K562 (cell line): ENCODE measurements around the gene WASHC4. TPM values are rescaled to one million over a fixed set of nuclear protein-coding genes. Genes with fewer than 3 reads are reported as not detected.
A peak's percentile ranks its signal among the peaks of the same experiment; 100 is the strongest.

Experiments used
- ATF7 ChIP-seq: fragments of 450-650 bp; IDR thresholded peaks from 2 replicates; pipeline ENCODE4 v1.7.1; 2014; ENCODE audit warnings: mild to moderate bottlenecking, moderate library complexity
- HMGN3 ChIP-seq: IDR thresholded peaks from 2 replicates; pipeline ENCODE4 v1.6.1; 2011; ENCODE audit warnings: borderline replicate concordance, low read depth, mild to moderate bottlenecking, mixed read lengths, low read length; ENCODE audit not compliant: insufficient read length; ENCODE audit errors: extremely low read depth
- JUND ChIP-seq, 2 experiments: IDR thresholded peaks; 2 replicates in 1 of 2; 3 replicates in 1 of 2; pipeline ENCODE4 v1.6.1; 2011; ENCODE audit warnings: borderline replicate concordance in 2 of 2, low read depth in 2 of 2, low read length in 2 of 2, improper control_type of control experiment in 1 of 2, missing biosample characterization in 1 of 2, missing genetic modification characterization in 1 of 2, missing genetic modification reagents in 1 of 2
- KDM5B ChIP-seq: fragments of 200-600 bp; sonication (generic); IDR thresholded peaks from 2 replicates; pipeline ENCODE4 v1.6.1; 2012; ENCODE audit warnings: low read depth, mild to moderate bottlenecking, moderate library complexity, low read length, control low read depth, inconsistent platforms; ENCODE audit not compliant: insufficient replicate concordance
- L3MBTL2 ChIP-seq: fragments of 450-650 bp; IDR thresholded peaks from 2 replicates; pipeline ENCODE4 v1.6.1; 2016; ENCODE audit warnings: mild to moderate bottlenecking, moderate library complexity
- LEF1 ChIP-seq: fragments of 450-650 bp; IDR thresholded peaks from 2 replicates; pipeline ENCODE4 v1.6.1; 2016; ENCODE audit warnings: mild to moderate bottlenecking
- MYC ChIP-seq, 2 experiments: fragments of 250-450 bp in 1 of 2; sonication (Bioruptor Pico) in 1 of 2; IDR thresholded peaks; 2 replicates each; pipeline versions ENCODE4 v1.5.1 to v1.6.1; 2012 to 2021; ENCODE audit warnings: low read depth in 2 of 2, borderline replicate concordance in 1 of 2, improper control_type of control experiment in 1 of 2, low read length in 1 of 2, mild to moderate bottlenecking in 1 of 2, moderate library complexity in 1 of 2
- NR2C2 ChIP-seq, 2 experiments: fragments of 200-800 bp in 1 of 2; sonication (Bioruptor generic) in 1 of 2; sonication (generic) in 1 of 2; formaldehyde crosslinking in 1 of 2; IDR thresholded peaks; 2 replicates each; pipeline versions ENCODE4 v1.6.1 to v1.8.0; 2016 to 2022; ENCODE audit warnings: mild to moderate bottlenecking in 1 of 2, missing compliant biosample characterization in 1 of 2, missing genetic modification characterization in 1 of 2, missing genetic modification reagents in 1 of 2
- POLR2H ChIP-seq: IDR thresholded peaks from 2 replicates; pipeline ENCODE4 v1.6.1; 2016; ENCODE audit warnings: missing genetic modification characterization, low read depth, mild to moderate bottlenecking, control low read depth, missing compliant biosample characterization, moderate library complexity
- PURB ChIP-seq: sonication (generic); formaldehyde crosslinking; IDR thresholded peaks from 2 replicates; pipeline ENCODE4 v1.9.0; 2021; ENCODE audit warnings: low read depth, mild to moderate bottlenecking, missing genetic modification reagents
- SIX5 ChIP-seq, 2 experiments: IDR thresholded peaks; 2 replicates each; pipeline ENCODE4 v1.6.1; 2011; ENCODE audit warnings: low read length in 2 of 2, borderline replicate concordance in 1 of 2, low read depth in 1 of 2, mild to moderate bottlenecking in 1 of 2, moderate library complexity in 1 of 2; ENCODE audit not compliant: insufficient read depth in 1 of 2
- TAF7 ChIP-seq: fragments of 450-650 bp; IDR thresholded peaks from 2 replicates; pipeline ENCODE4 v1.6.1; 2016; ENCODE audit warnings: missing genetic modification characterization, missing compliant biosample characterization
- XRCC4 ChIP-seq: IDR thresholded peaks from one replicate; pipeline ENCODE4 v1.6.1; 2011; ENCODE audit not compliant: insufficient read depth, insufficient read length; ENCODE audit errors: extremely low read depth
- ZNF143 ChIP-seq: sonication (generic); formaldehyde crosslinking; IDR thresholded peaks from 2 replicates; pipeline ENCODE4 v1.9.0; 2022; ENCODE audit warnings: mild to moderate bottlenecking, missing genetic modification reagents
- ZNF561 ChIP-seq: fragments of 450-650 bp; formaldehyde crosslinking; conservative IDR thresholded peaks from 2 replicates; pipeline ENCODE4 v1.4.0; 2020; ENCODE audit warnings: mild to moderate bottlenecking, moderate library complexity
- ZNF696 ChIP-seq: fragments of 250-450 bp; sonication (Bioruptor Pico); conservative IDR thresholded peaks from 2 replicates; pipeline ENCODE4 v1.4.0; 2020; ENCODE audit warnings: mild to moderate bottlenecking, moderate library complexity
- polyA plus RNA-seq, 8 experiments: library from polyadenylated mRNA; depleted of rRNA in 4 of 8; stranded (reverse) in 5 of 8; unstranded in 3 of 8; fragments of >200 nt; fragmentation: Nextera tagmentation in 2 of 8; fragmentation: Illumina TruSeq in 1 of 8; extraction: Ambion mirVana in 2 of 8; extraction: Trizol in 1 of 8; gene quantifications; 2 replicates each; pipeline versions ENCODE4 v1.2.1 to v1.2.3, GENCODE V29; 2011 to 2014; ENCODE audit warnings: inconsistent platforms in 1 of 8, missing spikeins in 1 of 8
- total RNA-seq, 7 experiments: library from RNA; depleted of rRNA in 6 of 7; stranded (reverse); fragments of >200 nt in 6 of 7; fragmentation: Illumina TruSeq in 2 of 7; extraction: Trizol in 2 of 7; gene quantifications; 2 replicates each; pipeline versions ENCODE4 v1.2.1 to v1.2.3, GENCODE V29; 2011 to 2021; ENCODE audit warnings: low replicate concordance in 1 of 7
- TF ChIP-seq, protein P1 (sequence below), 2 experiments: fragments of 450-650 bp; IDR thresholded peaks; 2 replicates each; pipeline ENCODE4 v1.6.1; 2018; ENCODE audit warnings: mild to moderate bottlenecking in 2 of 2, low read depth in 1 of 2; ENCODE audit not compliant: partially characterized antibody in 2 of 2
- TF ChIP-seq, protein P2 (sequence below), 3 experiments: IDR thresholded peaks in 2 of 3; conservative IDR thresholded peaks in 1 of 3; 2 replicates each; pipeline ENCODE4 v1.5.1; 2011 to 2012; ENCODE audit warnings: low read length in 3 of 3, mild to moderate bottlenecking in 3 of 3, control low read depth in 2 of 3, improper control_type of control experiment in 1 of 3, inconsistent platforms in 1 of 3, low read depth in 1 of 3, mixed read lengths in 1 of 3, moderate library complexity in 1 of 3; ENCODE audit not compliant: insufficient read depth in 2 of 3
- TF ChIP-seq, protein P3 (sequence below): fragments of 450-650 bp; formaldehyde crosslinking; IDR thresholded peaks from 2 replicates; pipeline ENCODE4 v1.4.0; 2022; ENCODE audit warnings: mild to moderate bottlenecking, moderate library complexity

WASHC4 gene
- total and polyA plus RNA-seq, 9 of the 15 experiments (the other 6 are each of a cell fraction or from before 2014, with no cell fraction given): 12.5 to 38.5 (median 21.3) TPM

DNA sequence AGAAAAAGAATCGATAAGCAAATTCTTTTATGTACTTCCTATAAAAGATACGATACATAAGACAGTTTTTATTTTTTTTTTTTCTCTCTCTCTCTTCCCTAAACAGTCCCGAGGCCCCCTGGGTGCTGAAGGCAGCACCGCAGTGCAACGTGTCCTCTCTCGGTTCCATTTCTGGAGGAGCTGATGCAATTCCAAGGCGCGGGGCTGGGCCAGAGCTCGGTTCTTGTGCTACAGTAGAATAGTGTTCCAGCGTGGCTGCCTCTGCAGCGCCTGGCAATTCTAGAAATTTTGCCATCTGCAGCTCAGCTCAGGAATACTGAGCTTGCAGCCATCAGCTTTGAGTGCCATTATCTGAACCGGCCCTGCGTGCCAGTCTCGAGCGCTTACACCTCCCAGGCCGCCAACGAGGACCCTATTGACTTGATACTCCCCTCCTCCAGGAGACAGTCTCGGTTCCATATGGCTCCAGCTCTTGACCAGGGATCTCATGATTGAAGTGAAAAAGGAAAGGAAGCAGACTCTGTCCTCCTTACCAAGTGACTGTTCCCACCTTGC lies 23.9 kb upstream of the WASHC4 start (continued):
- TF ChIP-seq, protein P1, sequence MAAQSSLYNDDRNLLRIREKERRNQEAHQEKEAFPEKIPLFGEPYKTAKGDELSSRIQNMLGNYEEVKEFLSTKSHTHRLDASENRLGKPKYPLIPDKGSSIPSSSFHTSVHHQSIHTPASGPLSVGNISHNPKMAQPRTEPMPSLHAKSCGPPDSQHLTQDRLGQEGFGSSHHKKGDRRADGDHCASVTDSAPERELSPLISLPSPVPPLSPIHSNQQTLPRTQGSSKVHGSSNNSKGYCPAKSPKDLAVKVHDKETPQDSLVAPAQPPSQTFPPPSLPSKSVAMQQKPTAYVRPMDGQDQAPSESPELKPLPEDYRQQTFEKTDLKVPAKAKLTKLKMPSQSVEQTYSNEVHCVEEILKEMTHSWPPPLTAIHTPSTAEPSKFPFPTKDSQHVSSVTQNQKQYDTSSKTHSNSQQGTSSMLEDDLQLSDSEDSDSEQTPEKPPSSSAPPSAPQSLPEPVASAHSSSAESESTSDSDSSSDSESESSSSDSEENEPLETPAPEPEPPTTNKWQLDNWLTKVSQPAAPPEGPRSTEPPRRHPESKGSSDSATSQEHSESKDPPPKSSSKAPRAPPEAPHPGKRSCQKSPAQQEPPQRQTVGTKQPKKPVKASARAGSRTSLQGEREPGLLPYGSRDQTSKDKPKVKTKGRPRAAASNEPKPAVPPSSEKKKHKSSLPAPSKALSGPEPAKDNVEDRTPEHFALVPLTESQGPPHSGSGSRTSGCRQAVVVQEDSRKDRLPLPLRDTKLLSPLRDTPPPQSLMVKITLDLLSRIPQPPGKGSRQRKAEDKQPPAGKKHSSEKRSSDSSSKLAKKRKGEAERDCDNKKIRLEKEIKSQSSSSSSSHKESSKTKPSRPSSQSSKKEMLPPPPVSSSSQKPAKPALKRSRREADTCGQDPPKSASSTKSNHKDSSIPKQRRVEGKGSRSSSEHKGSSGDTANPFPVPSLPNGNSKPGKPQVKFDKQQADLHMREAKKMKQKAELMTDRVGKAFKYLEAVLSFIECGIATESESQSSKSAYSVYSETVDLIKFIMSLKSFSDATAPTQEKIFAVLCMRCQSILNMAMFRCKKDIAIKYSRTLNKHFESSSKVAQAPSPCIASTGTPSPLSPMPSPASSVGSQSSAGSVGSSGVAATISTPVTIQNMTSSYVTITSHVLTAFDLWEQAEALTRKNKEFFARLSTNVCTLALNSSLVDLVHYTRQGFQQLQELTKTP (IDR thresholded peaks at IDR 0.05; ENCODE audit: low read depth in 1 of 2, partially characterized antibody in 2 of 2): peak in 1 of 2 experiments; percentile 18
- TF ChIP-seq, protein P2, sequence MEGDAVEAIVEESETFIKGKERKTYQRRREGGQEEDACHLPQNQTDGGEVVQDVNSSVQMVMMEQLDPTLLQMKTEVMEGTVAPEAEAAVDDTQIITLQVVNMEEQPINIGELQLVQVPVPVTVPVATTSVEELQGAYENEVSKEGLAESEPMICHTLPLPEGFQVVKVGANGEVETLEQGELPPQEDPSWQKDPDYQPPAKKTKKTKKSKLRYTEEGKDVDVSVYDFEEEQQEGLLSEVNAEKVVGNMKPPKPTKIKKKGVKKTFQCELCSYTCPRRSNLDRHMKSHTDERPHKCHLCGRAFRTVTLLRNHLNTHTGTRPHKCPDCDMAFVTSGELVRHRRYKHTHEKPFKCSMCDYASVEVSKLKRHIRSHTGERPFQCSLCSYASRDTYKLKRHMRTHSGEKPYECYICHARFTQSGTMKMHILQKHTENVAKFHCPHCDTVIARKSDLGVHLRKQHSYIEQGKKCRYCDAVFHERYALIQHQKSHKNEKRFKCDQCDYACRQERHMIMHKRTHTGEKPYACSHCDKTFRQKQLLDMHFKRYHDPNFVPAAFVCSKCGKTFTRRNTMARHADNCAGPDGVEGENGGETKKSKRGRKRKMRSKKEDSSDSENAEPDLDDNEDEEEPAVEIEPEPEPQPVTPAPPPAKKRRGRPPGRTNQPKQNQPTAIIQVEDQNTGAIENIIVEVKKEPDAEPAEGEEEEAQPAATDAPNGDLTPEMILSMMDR (IDR thresholded peaks at IDR 0.05 in 2 of 3, conservative IDR thresholded peaks at IDR 0.05 in 1 of 3; ENCODE audit: insufficient read depth in 2 of 3, low read depth in 1 of 3, low read length in 3 of 3): 0 out of 6 replicates have a peak, but pooled peaks of 1 of the 3 experiments have one; percentile 7
- TF ChIP-seq POLR2H (tag) (0 out of 2 replicates have a peak, but pooled peaks have one; percentile 7), L3MBTL2 (peak; percentile 28; the same call in 1 of the 2 replicates), ATF7 (peak; percentile 53), ZNF143 (no peak), PURB (no peak), NR2C2 (CRISPR knock-in tag; IDR thresholded peaks at IDR 0.05) (no peak), NR2C2 (tag; IDR thresholded peaks at IDR 0.05) (0 out of 2 replicates have a peak, but pooled peaks have one; percentile 16), KDM5B (peak; percentile 11), JUND (IDR thresholded peaks at IDR 0.05; ENCODE audit: borderline replicate concordance, low read depth, low read length) (peak; percentile 53; the same call in 1 of the 2 replicates), JUND (tag; IDR thresholded peaks at IDR 0.05; ENCODE audit: borderline replicate concordance, low read depth, low read length) (no peak), LEF1 (no peak), TAF7 (tag) (0 out of 2 replicates have a peak, but pooled peaks have one; percentile 31), XRCC4 (no peak), SIX5 (IDR thresholded peaks at IDR 0.05; ENCODE audit: borderline replicate concordance in 1 of 2, insufficient read depth in 1 of 2, low read depth in 1 of 2, low read length in 2 of 2) (no peak), ZNF696 (no peak), HMGN3 (no peak), ZNF561 (CRISPR knock-in tag) (no peak), MYC (IDR thresholded peaks at IDR 0.05; ENCODE audit: low read depth, low read length) (peak; percentile 96), MYC (CRISPR knock-in tag; IDR thresholded peaks at IDR 0.05; ENCODE audit: borderline replicate concordance, low read depth) (no peak)
- TF ChIP-seq, protein P3, sequence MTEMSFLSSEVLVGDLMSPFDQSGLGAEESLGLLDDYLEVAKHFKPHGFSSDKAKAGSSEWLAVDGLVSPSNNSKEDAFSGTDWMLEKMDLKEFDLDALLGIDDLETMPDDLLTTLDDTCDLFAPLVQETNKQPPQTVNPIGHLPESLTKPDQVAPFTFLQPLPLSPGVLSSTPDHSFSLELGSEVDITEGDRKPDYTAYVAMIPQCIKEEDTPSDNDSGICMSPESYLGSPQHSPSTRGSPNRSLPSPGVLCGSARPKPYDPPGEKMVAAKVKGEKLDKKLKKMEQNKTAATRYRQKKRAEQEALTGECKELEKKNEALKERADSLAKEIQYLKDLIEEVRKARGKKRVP: peak; percentile 92
